ENCODE data around the gene IL34. TPM values are rescaled to one million over a fixed set of nuclear protein-coding genes. Genes with fewer than 3 reads are reported as not detected.

IL34 gene
- total RNA-seq, 1 experiment from 2014 or later = 0.12 TPM

- DNase-seq (ENCODE audit: low read depth) = no peak
These were observed 54.7 kb downstream of the IL34 start for GRCh38 chr16:70701036-70701435.

- no peak for DNase-seq (ENCODE audit: low read depth)
These were observed 55.2 kb downstream of the IL34 start for GRCh38 chr16:70701596-70701995.

GRCh38 chr16:70701998-70702397, 55.6 kb downstream of the IL34 start:
- DNase-seq (ENCODE audit: low read depth) = no peak

GRCh38 chr16:70702624-70703023, 56.3 kb downstream of the IL34 start:
- no peak for DNase-seq (ENCODE audit: low read depth)

- peak; percentile 94 for DNase-seq (ENCODE audit: low read depth)
These were observed 56.9 kb downstream of the IL34 start for GRCh38 chr16:70703041-70703834.

- DNase-seq (ENCODE audit: low read depth) = no peak
These were observed 57.5 kb downstream of the IL34 start for GRCh38 chr16:70703835-70704381.

- no peak for DNase-seq (ENCODE audit: low read depth)
These were observed 58.2 kb downstream of the IL34 start for GRCh38 chr16:70704586-70704985.

- no peak for DNase-seq (ENCODE audit: low read depth)
These were observed 58.7 kb downstream of the IL34 start for GRCh38 chr16:70705056-70705455.

GRCh38 chr16:70706948-70707465, 60.6 kb downstream of the IL34 start:
- peak; percentile 93 for DNase-seq (ENCODE audit: low read depth)

- DNase-seq (ENCODE audit: low read depth) = no peak
These were observed 62.2 kb downstream of the IL34 start for GRCh38 chr16:70708366-70709246.

- DNase-seq (ENCODE audit: low read depth) = no peak
These were observed 63.1 kb downstream of the IL34 start for GRCh38 chr16:70709457-70709856.

GRCh38 chr16:70709942-70710341, 63.6 kb downstream of the IL34 start:
- no peak for DNase-seq (ENCODE audit: low read depth)

Other genes starting within 250 kb of the IL34 start
- 18.5 and 26.6 TPM in 2 replicates for gene ST3GAL2, start 207.5 kb upstream of the IL34 start, total RNA-seq (2014; rRNA removed; shearing (Covaris generic))
- gene FCSK, start 192.0 kb upstream of the IL34 start, total RNA-seq (2014; rRNA removed; shearing (Covaris generic)) = 3.9 and 6.4 TPM in 2 replicates
- 71.3 and 73.2 TPM in 2 replicates for gene COG4, start 123.0 kb upstream of the IL34 start, total RNA-seq (2014; rRNA removed; shearing (Covaris generic))
- gene SF3B3, start 122.7 kb upstream of the IL34 start, total RNA-seq (2014; rRNA removed; shearing (Covaris generic)) = 152 and 218 TPM in 2 replicates
- 7.3 and 22.1 TPM in 2 replicates for gene MTSS2, start 39.5 kb downstream of the IL34 start, total RNA-seq (2014; rRNA removed; shearing (Covaris generic))
- 33.9 and 39.4 TPM in 2 replicates for gene VAC14, start 154.6 kb downstream of the IL34 start, total RNA-seq (2014; rRNA removed; shearing (Covaris generic))